WTC11 (cell line): Measurements from ENCODE around the gene NTRK2. TPM values are rescaled to one million over a fixed set of nuclear protein-coding genes. Genes with fewer than 3 reads are reported as not detected.

ENCODE experiments used
- ATAC-seq: fragments of 200-7000 bp; cut with Tn5 transposase; 2 replicates; pipeline ENCODE4 v1.10.0; 2021; ENCODE audit warnings: mild to moderate bottlenecking, moderate library complexity
- CTCF ChIA-PET: fragments of 300-600 bp; sonication (Branson Sonifier 250); formaldehyde crosslinking; loops from one replicate; lab custom pipeline; 2021; ENCODE audit warnings: antibody characterized with exemption; lab: Charles Lee
- POLR2A ChIA-PET: fragments of 350-600 bp; sonication (Branson Sonifier 250); formaldehyde crosslinking; loops from one replicate; lab custom pipeline; 2021; ENCODE audit warnings: antibody characterized with exemption; lab: Charles Lee
- DNase-seq: peaks from one replicate; pipeline ENCODE4 v3.0.0; 2021; ENCODE audit warnings: low spot score
- H3K27ac Mint-ChIP-seq: 2 replicates; pipeline ENCODE4 v1.8.0; 2021; ENCODE audit warnings: mixed read lengths
- H3K27me3 Mint-ChIP-seq: 2 replicates; pipeline ENCODE4 v1.8.0; 2021; ENCODE audit warnings: low read depth, mild to moderate bottlenecking, moderate library complexity, mixed read lengths
- H3K36me3 Mint-ChIP-seq: 2 replicates; pipeline ENCODE4 v1.8.0; 2021; ENCODE audit warnings: mixed read lengths
- H3K4me1 Mint-ChIP-seq: 2 replicates; pipeline ENCODE4 v1.8.0; 2022; ENCODE audit warnings: mixed read lengths
- H3K4me3 Mint-ChIP-seq: 2 replicates; pipeline ENCODE4 v1.8.0; 2021; ENCODE audit warnings: mild to moderate bottlenecking, moderate library complexity, mixed read lengths
- H3K9me3 Mint-ChIP-seq: 2 replicates; pipeline ENCODE4 v1.8.0; 2021; ENCODE audit warnings: mixed read lengths
- ARID4B ChIP-seq: sonication (generic); formaldehyde crosslinking; IDR thresholded peaks from 2 replicates; pipeline ENCODE4 v1.8.0; 2023; ENCODE audit warnings: missing genetic modification reagents, mild to moderate bottlenecking, borderline replicate concordance
- CDX4 ChIP-seq: fragments of 250-450 bp; sonication (Bioruptor Pico); IDR thresholded peaks from 2 replicates; pipeline ENCODE4 v1.9.0; 2021; ENCODE audit warnings: moderate library complexity, mild to moderate bottlenecking, inconsistent platforms, borderline replicate concordance
- E2F1 ChIP-seq: sonication (generic); formaldehyde crosslinking; IDR thresholded peaks from 2 replicates; pipeline ENCODE4 v1.8.0; 2022; ENCODE audit warnings: mild to moderate bottlenecking, missing genetic modification reagents
- E2F4 ChIP-seq: sonication (generic); formaldehyde crosslinking; IDR thresholded peaks from 2 replicates; pipeline ENCODE4 v1.8.1; 2022; ENCODE audit warnings: low read depth, mild to moderate bottlenecking, moderate library complexity, missing genetic modification reagents, borderline replicate concordance
- EMX1 ChIP-seq: fragments of 250-450 bp; sonication (Bioruptor Pico); IDR thresholded peaks from 2 replicates; pipeline ENCODE4 v1.8.0; 2021; ENCODE audit warnings: mild to moderate bottlenecking
- FOXJ3 ChIP-seq: sonication (generic); formaldehyde crosslinking; IDR thresholded peaks from 2 replicates; pipeline ENCODE4 v1.9.0; 2021; ENCODE audit warnings: missing genetic modification reagents, mild to moderate bottlenecking, borderline replicate concordance
- GABPB1 ChIP-seq: sonication (generic); formaldehyde crosslinking; IDR thresholded peaks from 2 replicates; pipeline ENCODE4 v1.8.1; 2023; ENCODE audit warnings: mild to moderate bottlenecking, missing genetic modification reagents
- GRHL2 ChIP-seq: fragments of 250-450 bp; sonication (Bioruptor Pico); IDR thresholded peaks from 2 replicates; pipeline ENCODE4 v1.8.0; 2022; ENCODE audit warnings: mild to moderate bottlenecking, moderate library complexity; ENCODE audit not compliant: insufficient replicate concordance, severe bottlenecking
- MLX ChIP-seq: sonication (generic); formaldehyde crosslinking; IDR thresholded peaks from 2 replicates; pipeline ENCODE4 v1.8.1; 2023; ENCODE audit warnings: mild to moderate bottlenecking, missing genetic modification reagents, moderate library complexity
- NFATC4 ChIP-seq: fragments of 250-450 bp; sonication (Bioruptor Pico); IDR thresholded peaks from 2 replicates; pipeline ENCODE4 v1.9.0; 2021; ENCODE audit warnings: mild to moderate bottlenecking
- NR3C1 ChIP-seq: sonication (generic); formaldehyde crosslinking; conservative IDR thresholded peaks from 2 replicates; pipeline ENCODE4 v1.8.1; 2023; ENCODE audit warnings: low read depth, mild to moderate bottlenecking, missing genetic modification reagents
- OVOL2 ChIP-seq: fragments of 250-450 bp; sonication (Bioruptor Pico); IDR thresholded peaks from 2 replicates; pipeline ENCODE4 v1.9.0; 2021; ENCODE audit warnings: mild to moderate bottlenecking, borderline replicate concordance
- ZBTB43 ChIP-seq: sonication (generic); formaldehyde crosslinking; IDR thresholded peaks from 2 replicates; pipeline ENCODE4 v1.8.1; 2023; ENCODE audit warnings: mild to moderate bottlenecking, missing genetic modification reagents
- ZNF512 ChIP-seq: sonication (generic); formaldehyde crosslinking; IDR thresholded peaks from 2 replicates; pipeline ENCODE4 v1.8.1; 2022; ENCODE audit warnings: missing genetic modification reagents, borderline replicate concordance
- total RNA-seq: library from RNA; stranded (reverse); gene quantifications from 3 replicates; pipeline ENCODE4 v1.2.3, GENCODE V29; 2021

NTRK2 gene
- total RNA-seq, 1 experiment from 2014 or later, result 0.02 TPM

- no peak for TF ChIP-seq ARID4B (CRISPR knock-in tag)
- TF ChIP-seq MLX, result no peak
- TF ChIP-seq NFATC4, result no peak
- TF ChIP-seq OVOL2, result no peak
- no peak for TF ChIP-seq GABPB1 (CRISPR knock-in tag)
- TF ChIP-seq E2F4 (CRISPR knock-in tag), result no peak
- TF ChIP-seq EMX1, result no peak
- no peak for TF ChIP-seq GRHL2 (CRISPR knock-in tag)
- no peak for TF ChIP-seq ZBTB43 (CRISPR knock-in tag)
These were observed 329.1 kb downstream of the NTRK2 start (continued) for GRCh38 chr9:84998639-84999038.

GRCh38 chr9:84999788-85000187 lies 330.3 kb downstream of the NTRK2 start:
- H3K27me3 Mint-ChIP-seq, result peaks cover 37% of the 10 kb centered on the region

More at GRCh38 chr9:84999788-85000187, 330.3 kb downstream of the NTRK2 start:
- DNase-seq (no peak), ATAC-seq (no peak)
- no peak overlapping the region for H3K4me3 Mint-ChIP-seq
- ChIA-PET CTCF (no interaction called here), POLR2A (no interaction called here)
- peaks cover 34% of the 10 kb centered on the region for H3K9me3 Mint-ChIP-seq
- TF ChIP-seq E2F1 (CRISPR knock-in tag) (no peak), ZNF512 (CRISPR knock-in tag) (no peak), FOXJ3 (CRISPR knock-in tag) (no peak), CDX4 (no peak), NR3C1 (CRISPR knock-in tag) (no peak)
- TF ChIP-seq, all 79 proteins: peak for 0
- no peak overlapping the region for H3K27ac Mint-ChIP-seq
- H3K4me1 Mint-ChIP-seq, result peaks cover 33% of the 10 kb centered on the region
- H3K36me3 Mint-ChIP-seq, result peaks cover 20% of the 10 kb centered on the region
